CD4-positive, alpha-beta T cell treated with Interleukin-12 subunit alpha and Interleukin-12 subunit beta, for 1 hour (primary cell): ENCODE data around the gene SORL1.

Source experiments
- DNase-seq: peaks from one replicate; pipeline ENCODE4 v3.0.0-alpha.2; 2020

Gene SORL1

GRCh38 chr11:121512468-121513465, 60.7 kb downstream of the SORL1 start:
- no peak for DNase-seq

- DNase-seq, result no peak
Observed at GRCh38 chr11:121513807-121514206, 61.7 kb downstream of the SORL1 start.

DNA sequence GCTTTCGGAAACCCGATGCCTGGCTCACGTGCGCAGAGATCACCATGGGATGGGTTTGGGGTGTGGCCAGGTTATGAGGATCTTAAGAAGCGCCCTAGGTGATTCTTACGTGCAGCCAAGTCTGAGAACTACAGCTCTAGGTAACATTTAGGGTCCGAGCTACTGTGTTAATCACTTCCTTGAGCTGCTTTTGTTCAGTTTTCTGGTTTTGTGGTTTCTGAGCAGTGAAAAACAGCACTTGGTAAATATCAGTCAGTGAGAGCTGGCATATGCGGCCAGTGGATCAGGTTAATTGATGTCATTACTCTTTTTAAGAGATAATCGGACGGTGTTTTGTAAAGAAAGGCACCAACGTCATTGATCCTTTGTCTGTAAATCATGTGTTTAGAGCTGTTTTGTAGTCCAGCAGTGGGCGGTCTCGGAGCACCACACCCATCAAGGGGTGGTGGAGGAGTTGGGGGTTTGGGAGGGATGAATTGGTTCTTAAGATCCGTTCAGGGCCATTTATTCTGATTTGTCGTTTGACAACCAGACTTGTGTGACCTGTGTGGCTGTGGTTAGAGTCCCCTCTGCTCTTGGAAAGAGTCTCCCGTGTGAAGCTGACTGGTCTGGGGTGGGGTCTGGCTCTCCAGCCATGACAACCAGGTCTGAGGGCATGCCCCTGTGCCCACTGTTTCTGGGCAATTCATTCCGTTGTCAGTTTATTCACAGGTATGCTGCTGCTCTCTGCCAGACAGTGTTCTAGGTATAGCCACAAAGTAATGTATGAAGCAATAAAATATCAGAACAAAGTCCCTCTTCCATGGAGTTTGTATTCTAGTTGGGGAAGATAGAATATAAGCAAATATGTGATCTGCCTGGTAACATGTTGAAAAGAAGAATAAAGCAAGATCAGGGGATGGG, 62.6 kb downstream of the SORL1 start:
- DNase-seq, result peak; percentile 18

DNA sequence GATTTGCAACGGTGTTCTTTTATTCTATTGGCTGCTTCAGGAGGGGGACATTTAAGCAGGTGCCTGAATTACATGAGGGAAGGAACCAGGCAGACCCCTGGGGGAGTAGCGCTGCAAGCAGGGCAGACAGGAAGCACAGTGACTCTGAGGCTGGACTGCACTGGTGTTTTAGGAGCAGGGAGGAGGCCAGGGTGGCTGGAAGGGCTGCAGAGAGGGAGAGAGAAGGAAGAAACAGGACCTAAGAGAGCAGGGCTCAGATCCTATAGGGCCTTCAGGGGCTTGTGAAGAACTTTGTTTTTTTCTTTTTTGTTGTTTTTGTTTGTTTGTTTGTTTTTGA, 63.2 kb downstream of the SORL1 start:
- DNase-seq, result no peak

DNA sequence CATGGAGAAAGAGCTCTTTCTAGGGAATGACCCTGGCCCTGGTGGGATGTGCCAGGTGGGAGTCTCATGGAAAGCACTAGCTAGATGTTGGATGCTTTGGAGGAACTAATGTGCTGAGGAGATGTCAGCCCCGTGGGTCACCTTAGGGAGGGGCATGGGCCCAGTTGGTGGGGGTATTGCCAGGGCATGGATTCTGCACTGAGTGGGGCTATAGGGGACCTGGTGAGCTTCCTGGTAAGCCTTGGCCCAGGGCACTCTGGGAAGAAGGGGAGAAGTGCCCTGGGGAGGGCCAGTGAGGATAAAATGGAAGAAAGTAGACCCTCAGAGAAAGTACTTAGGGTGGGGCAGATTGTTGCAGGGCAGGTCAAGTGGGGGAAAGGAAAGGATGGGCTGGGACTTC, 65.9 kb downstream of the SORL1 start:
- no peak for DNase-seq

DNA sequence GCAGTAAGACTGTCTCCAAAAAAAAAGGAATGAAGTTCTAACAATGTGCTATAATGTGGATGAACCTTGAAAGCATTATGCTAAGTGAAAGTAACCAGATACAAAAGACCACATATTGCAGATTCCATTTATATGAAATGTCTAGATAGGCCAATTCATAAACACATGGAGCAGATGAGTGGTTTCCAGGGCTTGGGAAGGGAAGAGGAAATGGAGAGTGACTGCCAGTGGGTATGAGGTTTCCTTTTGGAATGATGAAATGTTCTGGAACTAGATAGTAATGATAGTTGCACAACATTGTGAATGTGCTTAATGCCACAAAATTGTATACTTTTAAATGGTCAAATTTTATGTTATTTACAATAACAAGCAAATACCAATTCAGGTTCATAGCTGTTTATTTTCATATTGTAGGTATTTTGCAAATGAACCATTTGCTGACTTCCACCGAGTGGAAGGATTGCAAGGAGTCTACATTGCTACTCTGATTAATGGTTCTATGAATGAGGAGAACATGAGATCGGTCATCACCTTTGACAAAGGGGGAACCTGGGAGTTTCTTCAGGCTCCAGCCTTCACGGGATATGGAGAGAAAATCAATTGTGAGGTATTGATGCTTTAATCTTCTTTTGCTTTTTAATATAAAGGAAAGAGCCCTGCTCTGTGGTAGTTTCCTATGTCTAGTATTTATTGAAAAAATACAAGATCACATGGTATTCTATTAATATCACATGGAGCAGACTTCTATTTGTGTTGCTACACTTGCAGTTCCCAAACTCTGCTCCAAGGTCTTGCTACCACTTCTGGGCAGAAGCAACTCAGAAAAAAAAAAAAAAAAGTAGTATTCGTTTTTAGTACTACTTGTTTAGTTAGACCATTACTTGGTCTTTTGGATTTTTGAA, 68.4 kb downstream of the SORL1 start:
- no peak for DNase-seq

GRCh38 chr11:121521145-121522042, 69.3 kb downstream of the SORL1 start:
- DNase-seq, result no peak

- DNase-seq, result no peak
Observed at GRCh38 chr11:121522043-121522941, 70.2 kb downstream of the SORL1 start.

GRCh38 chr11:121523581-121524232, 71.6 kb downstream of the SORL1 start:
- DNase-seq, result no peak

DNA sequence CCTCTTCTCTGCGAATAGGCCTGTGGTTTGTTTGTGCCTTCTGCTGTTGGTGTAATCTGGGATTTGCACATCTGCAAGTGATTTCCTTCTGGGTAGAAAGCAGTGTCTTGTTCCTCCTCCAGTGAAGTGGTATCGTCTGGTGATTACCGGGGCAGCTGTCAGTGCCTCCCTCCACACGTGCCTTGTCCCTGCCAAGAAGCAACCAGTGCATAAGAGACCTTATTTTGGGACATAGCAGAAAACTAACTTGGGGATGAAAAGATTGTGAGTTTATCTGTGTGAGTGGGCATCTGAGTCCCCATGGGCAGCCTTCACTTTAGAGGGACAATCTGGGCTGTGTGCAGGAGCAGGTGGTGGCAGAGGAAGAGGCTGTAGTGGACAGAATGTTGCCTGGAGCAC, 72.1 kb downstream of the SORL1 start:
- no peak for DNase-seq

GRCh38 chr11:121525376-121525775, 73.3 kb downstream of the SORL1 start:
- no peak for DNase-seq

DNA sequence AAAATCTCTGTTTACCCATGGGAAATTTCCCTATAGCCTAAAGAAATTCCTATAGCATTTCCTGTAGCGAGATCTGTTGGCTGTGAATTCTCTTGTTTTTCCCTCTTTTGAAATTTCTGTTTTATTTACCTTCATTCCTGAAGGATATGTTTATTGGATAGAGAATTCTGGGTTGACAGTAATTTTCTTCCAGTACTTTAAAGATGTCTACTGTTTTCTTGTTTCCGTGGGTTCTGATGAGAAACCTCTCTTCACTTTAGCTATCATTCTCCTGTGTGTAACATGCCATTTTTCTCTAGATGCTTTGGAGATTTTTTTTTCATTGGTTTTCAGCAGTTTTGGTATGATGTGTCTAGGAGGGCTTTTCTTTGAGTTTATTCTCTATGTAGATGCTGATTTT, 78.1 kb downstream of the SORL1 start:
- DNase-seq, result no peak

DNA sequence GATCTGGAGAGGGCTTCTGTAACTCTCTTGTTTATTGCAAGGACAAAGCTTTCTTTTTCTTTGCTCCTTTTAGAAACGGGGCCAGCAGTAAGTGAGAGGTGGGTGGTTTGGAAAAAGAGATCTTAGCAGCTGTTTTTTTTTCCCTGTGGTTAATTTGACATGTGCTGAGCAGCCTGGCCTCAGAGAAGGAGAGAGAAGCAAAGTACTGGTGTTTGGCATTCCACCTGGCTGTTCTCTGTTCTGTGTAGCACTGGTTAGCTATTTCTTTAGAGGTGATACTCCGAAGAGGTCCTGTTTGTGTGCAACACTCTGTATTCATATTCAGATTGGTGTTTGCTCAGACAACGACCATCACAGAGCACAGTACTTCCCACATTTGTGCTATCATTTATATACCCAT, 81.5 kb downstream of the SORL1 start:
- no peak for DNase-seq

- no peak for DNase-seq
Observed at GRCh38 chr11:121534131-121535093, 82.3 kb downstream of the SORL1 start.

- DNase-seq, result no peak
Observed at GRCh38 chr11:121535129-121535796, 83.1 kb downstream of the SORL1 start.

GRCh38 chr11:121536126-121536525, 84.0 kb downstream of the SORL1 start:
- no peak for DNase-seq

GRCh38 chr11:121538054-121538453, 85.9 kb downstream of the SORL1 start:
- DNase-seq, result no peak

- peak; percentile 11 for DNase-seq
Observed at GRCh38 chr11:121539000-121539399, 86.9 kb downstream of the SORL1 start.
